Mesenchymal stem cell (in vitro differentiated cells and primary cell): Measurements from ENCODE around the gene KCNK5.

ENCODE experiments used
- DNase-seq: peaks from one replicate; pipeline ENCODE4 v3.0.0-alpha.2; 2013
- H2AFZ ChIP-seq: one replicate; pipeline ENCODE4 v1.6.1; 2013; ENCODE audit warnings: low read depth, mild to moderate bottlenecking, control low read depth, inconsistent platforms, low read length, moderate library complexity
- H2AK5ac ChIP-seq: 2 replicates; pipeline ENCODE4 v1.6.1; 2013; ENCODE audit warnings: low read length, moderate library complexity, mild to moderate bottlenecking, inconsistent platforms; ENCODE audit not compliant: severe bottlenecking
- H2BK120ac ChIP-seq: one replicate; pipeline ENCODE4 v1.6.1; 2013; ENCODE audit warnings: low read depth, mild to moderate bottlenecking, inconsistent platforms, low read length, moderate library complexity
- H2BK12ac ChIP-seq, 2 experiments: one replicate each; pipeline ENCODE4 v1.6.1; 2013; ENCODE audit warnings: inconsistent platforms in 2 of 2, low read length in 2 of 2, mild to moderate bottlenecking in 2 of 2, moderate library complexity in 2 of 2, control low read depth in 1 of 2
- H2BK15ac ChIP-seq: one replicate; pipeline ENCODE4 v1.6.1; 2013; ENCODE audit warnings: mild to moderate bottlenecking, low read depth, inconsistent platforms; ENCODE audit not compliant: poor library complexity, severe bottlenecking
- H2BK5ac ChIP-seq: 2 replicates; pipeline ENCODE4 v1.6.1; 2013; ENCODE audit warnings: low read depth, mild to moderate bottlenecking, low read length, control low read depth, inconsistent platforms; ENCODE audit not compliant: poor library complexity, severe bottlenecking
- H3K14ac ChIP-seq, 2 experiments: one replicate each; pipeline ENCODE4 v1.6.1; 2013; ENCODE audit warnings: inconsistent platforms in 2 of 2, low read length in 2 of 2, control low read depth in 1 of 2, mild to moderate bottlenecking in 1 of 2, moderate library complexity in 1 of 2
- H3K18ac ChIP-seq, 2 experiments: one replicate each; pipeline ENCODE4 v1.6.1; 2013; ENCODE audit warnings: inconsistent platforms in 2 of 2, low read length in 2 of 2, control low read depth in 1 of 2, low read depth in 1 of 2, mild to moderate bottlenecking in 1 of 2
- H3K23ac ChIP-seq, 2 experiments: one replicate each; pipeline ENCODE4 v1.6.1; 2013; ENCODE audit warnings: inconsistent platforms in 2 of 2, low read length in 2 of 2, mild to moderate bottlenecking in 2 of 2, moderate library complexity in 2 of 2, control low read depth in 1 of 2
- H3K27ac ChIP-seq: 2 replicates; pipeline ENCODE4 v1.5.1; 2013; ENCODE audit warnings: mild to moderate bottlenecking, moderate library complexity, low read length, control low read depth, inconsistent platforms; ENCODE audit not compliant: poor library complexity, severe bottlenecking
- H3K27me3 ChIP-seq, 2 experiments: 2 replicates each; pipeline versions ENCODE4 v1.6.1 to v1.7.0; 2013; ENCODE audit warnings: low read length in 2 of 2, mild to moderate bottlenecking in 2 of 2, moderate library complexity in 2 of 2, control low read depth in 1 of 2, inconsistent platforms in 1 of 2; ENCODE audit not compliant: control insufficient read depth in 1 of 2, insufficient read depth in 1 of 2
- H3K36me3 ChIP-seq, 2 experiments: 2 replicates each; pipeline versions ENCODE4 v1.6.1 to v1.7.0; 2013; ENCODE audit warnings: low read length in 2 of 2, control low read depth in 1 of 2, inconsistent platforms in 1 of 2, low read depth in 1 of 2, mild to moderate bottlenecking in 1 of 2; ENCODE audit not compliant: insufficient read depth in 2 of 2, control insufficient read depth in 1 of 2
- H3K4ac ChIP-seq, 2 experiments: one replicate each; pipeline ENCODE4 v1.6.1; 2013; ENCODE audit warnings: inconsistent platforms in 2 of 2, low read length in 2 of 2, mild to moderate bottlenecking in 2 of 2, moderate library complexity in 2 of 2, control low read depth in 1 of 2, low read depth in 1 of 2
- H3K4me1 ChIP-seq: 2 replicates; pipeline ENCODE4 v1.6.1; 2013; ENCODE audit warnings: low read depth, low read length, control low read depth; ENCODE audit not compliant: control insufficient read depth, insufficient read depth
- H3K4me2 ChIP-seq: 2 replicates; pipeline ENCODE4 v1.6.1; 2013; ENCODE audit warnings: low read length, mild to moderate bottlenecking, inconsistent platforms; ENCODE audit not compliant: poor library complexity, severe bottlenecking
- H3K4me3 ChIP-seq, 2 experiments: 2 replicates each; pipeline versions ENCODE4 v1.5.1 to v1.7.0; 2013; ENCODE audit warnings: low read length in 2 of 2, mild to moderate bottlenecking in 2 of 2, control low read depth in 1 of 2, low read depth in 1 of 2; ENCODE audit not compliant: insufficient read depth in 1 of 2
- H3K79me1 ChIP-seq: replicated peaks from 2 replicates; pipeline ENCODE4 v1.6.1; 2013; ENCODE audit warnings: mild to moderate bottlenecking, control low read depth, low read length, inconsistent platforms; ENCODE audit not compliant: poor library complexity, severe bottlenecking
- H3K9ac ChIP-seq: 2 replicates; pipeline ENCODE4 v1.7.0; 2013; ENCODE audit warnings: mild to moderate bottlenecking, low read length, moderate library complexity
- H3K9me3 ChIP-seq: 2 replicates; pipeline ENCODE4 v1.7.0; 2013; ENCODE audit warnings: mild to moderate bottlenecking, low read length; ENCODE audit not compliant: control insufficient read depth
- H4K8ac ChIP-seq: one replicate; pipeline ENCODE4 v1.6.1; 2013; ENCODE audit warnings: inconsistent platforms, mild to moderate bottlenecking, low read length, moderate library complexity
- H4K91ac ChIP-seq: one replicate; pipeline ENCODE4 v1.6.1; 2013; ENCODE audit warnings: mild to moderate bottlenecking, low read length, inconsistent platforms
- WGBS: methylation state at CpG from one replicate; pipeline ENCODE4 v1.1.7; 2013; ENCODE audit warnings: mixed read lengths; 5-methylcytosine and 5-hydroxymethylcytosine counted together

Gene KCNK5

DNA sequence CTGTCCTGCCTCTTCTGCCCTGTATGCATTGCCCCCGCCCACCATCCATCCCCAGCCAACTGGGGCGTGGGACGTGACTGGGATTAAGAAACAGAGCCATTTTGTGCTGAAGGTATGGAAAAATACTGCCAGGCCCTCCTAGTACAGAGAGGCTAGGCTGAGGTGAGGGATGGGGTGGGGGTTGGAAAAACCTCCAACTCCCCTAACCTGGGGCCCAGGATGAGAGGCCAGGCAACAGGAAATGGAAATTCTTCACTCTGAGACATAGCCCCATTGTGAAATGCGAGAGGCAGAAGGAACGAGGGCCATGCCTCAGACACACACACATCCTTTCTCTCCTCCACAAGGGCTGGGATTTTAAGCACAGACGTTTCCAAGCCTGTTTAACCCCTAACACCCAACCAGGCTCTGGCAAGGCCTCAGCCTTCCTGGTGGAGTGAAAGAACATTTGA, 19.9 kb downstream of the KCNK5 start:
- DNase-seq: no peak
- Histone ChIP-seq H2AK5ac (no peak overlapping the region), H3K18ac (no peak overlapping the region)

DNA sequence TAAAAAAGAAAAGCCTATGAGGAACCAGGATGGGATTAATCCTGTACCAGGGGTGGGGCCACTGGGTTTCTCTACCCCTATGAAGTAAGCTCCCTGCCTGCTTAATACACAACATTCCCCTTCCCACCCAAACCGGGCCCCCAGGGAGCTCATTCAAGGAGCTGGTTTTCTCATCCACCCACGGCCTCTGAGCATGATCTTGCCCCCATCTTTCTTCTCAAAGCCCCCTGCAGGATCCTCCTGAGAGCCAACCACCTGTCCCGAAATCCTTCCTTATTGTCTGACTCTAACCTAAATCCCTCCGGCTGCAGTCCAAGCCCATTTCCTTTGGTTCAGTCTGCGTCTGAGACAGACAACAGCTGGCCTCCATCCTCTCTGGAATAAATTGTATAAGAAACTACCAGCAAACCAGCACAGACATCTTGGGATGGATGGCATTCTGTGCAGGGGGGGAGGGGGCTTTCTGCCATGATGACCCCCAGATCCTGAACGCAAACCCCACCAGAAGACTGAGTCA, 21.0 kb downstream of the KCNK5 start:
- H2BK12ac ChIP-seq: no peak overlapping the region
- H2AK5ac ChIP-seq: no peak overlapping the region
- DNase-seq: no peak
- H3K14ac ChIP-seq: no peak overlapping the region
- 61% methylated on average over 5 of the region's 6 CpGs for WGBS
- no peak overlapping the region for H3K9ac ChIP-seq
- no peak overlapping the region for H3K4me3 ChIP-seq
- no peak overlapping the region for H3K27ac ChIP-seq
- no peak overlapping the region for H2BK15ac ChIP-seq
- no peak overlapping the region for H4K8ac ChIP-seq
- no peaks in the 10 kb centered on the region for H3K79me1 ChIP-seq
- H3K23ac ChIP-seq: no peak overlapping the region
- no peak overlapping the region for H2BK5ac ChIP-seq
- H3K4me2 ChIP-seq: no peak overlapping the region
- H3K27me3 ChIP-seq: no peaks in the 10 kb centered on the region
- H3K4ac ChIP-seq: no peak overlapping the region
- H3K4me1 ChIP-seq: no peaks in the 10 kb centered on the region
- H3K9me3 ChIP-seq: no peaks in the 10 kb centered on the region
- H2BK120ac ChIP-seq: no peak overlapping the region
- no peak overlapping the region for H3K18ac ChIP-seq
- no peak overlapping the region for H2AFZ ChIP-seq
- no peak overlapping the region for H4K91ac ChIP-seq
- no peaks in the 10 kb centered on the region for H3K36me3 ChIP-seq

More for the DNA sequence above, 19.9 kb downstream of the KCNK5 start:
- H3K27ac ChIP-seq: no peak overlapping the region
- 43% methylated on average over 1 of the region's 6 CpGs for WGBS
- H3K36me3 ChIP-seq: no peaks in the 10 kb centered on the region
- H2BK120ac ChIP-seq: no peak overlapping the region
- no peak overlapping the region for H3K23ac ChIP-seq
- no peak overlapping the region for H2BK12ac ChIP-seq
- no peak overlapping the region for H2AFZ ChIP-seq
- no peak overlapping the region for H3K9ac ChIP-seq
- H3K14ac ChIP-seq: no peak overlapping the region
- H3K9me3 ChIP-seq: no peaks in the 10 kb centered on the region
- H4K91ac ChIP-seq: no peak overlapping the region
- no peak overlapping the region for H2BK5ac ChIP-seq
- no peak overlapping the region for H4K8ac ChIP-seq
- no peak overlapping the region for H3K4me2 ChIP-seq
- no peak overlapping the region for H3K4me3 ChIP-seq
- no peaks in the 10 kb centered on the region for H3K79me1 ChIP-seq
- H3K4me1 ChIP-seq: peaks cover 4% of the 10 kb centered on the region
- no peak overlapping the region for H2BK15ac ChIP-seq
- no peaks in the 10 kb centered on the region for H3K27me3 ChIP-seq
- no peak overlapping the region for H3K4ac ChIP-seq

DNA sequence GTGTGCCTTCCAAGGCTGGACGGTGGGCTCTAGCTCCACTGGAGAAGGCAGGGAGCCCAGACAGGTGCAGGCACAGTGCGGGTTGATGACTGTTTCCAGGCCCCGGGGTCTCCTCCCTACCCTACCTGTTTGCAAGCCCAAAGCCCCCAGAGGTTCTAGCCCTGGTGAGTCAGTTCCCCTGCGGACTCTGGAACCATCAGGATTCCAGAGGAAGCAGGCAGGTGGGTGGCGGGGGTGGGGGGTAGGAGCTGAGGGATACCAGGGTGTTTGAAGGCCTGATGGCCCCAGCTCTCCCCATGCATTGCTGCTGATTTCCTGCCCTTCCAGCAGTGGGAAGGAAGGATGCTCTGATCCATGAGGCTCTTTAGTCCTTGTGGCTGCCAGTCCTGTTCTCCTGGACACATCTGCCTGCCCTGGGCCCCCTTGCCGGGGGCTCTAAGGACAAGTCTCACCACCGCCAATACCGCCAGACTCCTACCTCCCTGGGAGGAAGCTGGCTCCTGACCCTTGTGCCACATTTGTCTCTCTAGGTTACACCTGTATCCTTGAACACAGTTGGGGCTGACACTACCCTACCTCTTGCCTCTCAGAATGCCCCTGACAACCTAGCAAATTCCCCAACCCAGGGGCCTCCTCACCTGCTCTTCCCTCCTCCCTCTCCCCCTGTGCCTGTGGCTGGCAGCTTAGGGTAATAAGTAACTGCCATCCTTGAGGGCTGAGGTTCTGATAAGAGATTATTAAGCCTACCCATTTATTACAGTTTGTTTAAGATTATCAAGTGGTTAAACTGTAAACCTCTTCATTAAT, 21.7 kb downstream of the KCNK5 start:
- H2AK5ac ChIP-seq: no peak overlapping the region
- no peaks in the 10 kb centered on the region for H3K36me3 ChIP-seq
- H3K18ac ChIP-seq: no peak overlapping the region
- no peak overlapping the region for H3K14ac ChIP-seq
- H3K4me2 ChIP-seq: no peak overlapping the region
- H4K8ac ChIP-seq: no peak overlapping the region
- H2BK5ac ChIP-seq: no peak overlapping the region
- no peak for DNase-seq
- H2BK120ac ChIP-seq: no peak overlapping the region
- H2BK12ac ChIP-seq: no peak overlapping the region
- no peak overlapping the region for H3K4ac ChIP-seq
- H3K9me3 ChIP-seq: no peaks in the 10 kb centered on the region
- H2AFZ ChIP-seq: no peak overlapping the region
- no peaks in the 10 kb centered on the region for H3K79me1 ChIP-seq
- no peak overlapping the region for H2BK15ac ChIP-seq
- no peak overlapping the region for H3K9ac ChIP-seq
- no peak overlapping the region for H3K23ac ChIP-seq
- H4K91ac ChIP-seq: no peak overlapping the region
- no peaks in the 10 kb centered on the region for H3K27me3 ChIP-seq
- no peak overlapping the region for H3K4me3 ChIP-seq
- WGBS: 81% methylated on average over 8 of the region's 8 CpGs
- no peaks in the 10 kb centered on the region for H3K4me1 ChIP-seq
- no peak overlapping the region for H3K27ac ChIP-seq

DNA sequence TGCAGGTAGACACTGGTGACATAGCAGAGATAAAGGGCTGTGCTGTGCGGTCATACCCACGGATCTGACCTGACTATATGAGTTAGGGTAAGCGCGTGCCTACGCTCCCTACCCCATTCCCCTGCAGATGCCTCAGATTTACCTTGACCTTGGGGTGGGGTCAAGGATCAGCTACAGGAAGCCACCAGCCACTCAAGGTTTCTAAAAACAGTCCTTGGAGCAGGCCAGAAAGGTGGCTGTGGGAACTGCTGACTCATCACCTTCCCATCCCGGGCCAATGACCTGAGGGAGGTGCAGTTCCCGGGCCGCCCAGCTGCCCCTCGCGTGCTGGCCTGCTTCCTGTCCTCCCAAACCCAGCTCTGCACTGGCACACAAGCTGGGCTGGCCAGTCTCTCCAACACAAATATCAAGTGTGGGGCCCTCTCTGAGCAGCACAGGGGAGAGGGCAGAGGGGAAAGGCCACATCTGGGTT, 23.0 kb downstream of the KCNK5 start:
- H4K91ac ChIP-seq: no peak overlapping the region
- no peaks in the 10 kb centered on the region for H3K36me3 ChIP-seq
- H3K4me2 ChIP-seq: no peak overlapping the region
- no peaks in the 10 kb centered on the region for H3K4me1 ChIP-seq
- no peak overlapping the region for H3K18ac ChIP-seq
- no peak overlapping the region for H2AFZ ChIP-seq
- H3K9ac ChIP-seq: no peak overlapping the region
- no peak overlapping the region for H2BK5ac ChIP-seq
- no peak overlapping the region for H2AK5ac ChIP-seq
- H3K27me3 ChIP-seq: no peaks in the 10 kb centered on the region
- H3K27ac ChIP-seq: no peak overlapping the region
- H2BK120ac ChIP-seq: no peak overlapping the region
- no peak overlapping the region for H2BK12ac ChIP-seq
- no peak overlapping the region for H3K4me3 ChIP-seq
- 63% methylated on average over 10 of the region's 10 CpGs for WGBS
- no peak overlapping the region for H2BK15ac ChIP-seq
- H3K79me1 ChIP-seq: no peaks in the 10 kb centered on the region
- no peak overlapping the region for H4K8ac ChIP-seq
- no peak overlapping the region for H3K23ac ChIP-seq
- no peak for DNase-seq
- H3K9me3 ChIP-seq: no peaks in the 10 kb centered on the region
- no peak overlapping the region for H3K14ac ChIP-seq
- no peak overlapping the region for H3K4ac ChIP-seq
